Stimulated activated naive CD8-positive, alpha-beta T cell treated with anti-CD3 and anti-CD28 coated beads, Interleukin-15, amount 100 ng/mL, for 72 hours (primary cell): ENCODE results near the gene PUSL1.
A peak's percentile ranks its signal among the peaks of the same experiment; 100 is the strongest.

ENCODE experiments used
- ATAC-seq: fragments of 150-1000 bp; cut with Tn5 transposase; 2 replicates; pipeline ENCODE4 v1.10.0; 2021; ENCODE audit warnings: mild to moderate bottlenecking, moderate library complexity
- DNase-seq, 2 donors: peaks; one replicate each; pipeline ENCODE4 v3.0.0; 2021 to 2022
- H3K27ac Mint-ChIP-seq, 2 donors: one replicate each; pipeline ENCODE4 v1.8.0; 2022; ENCODE audit warnings: mild to moderate bottlenecking in 2 of 2, mixed read lengths in 2 of 2, moderate library complexity in 2 of 2
- H3K27me3 Mint-ChIP-seq: one replicate; pipeline ENCODE4 v1.8.0; 2022; ENCODE audit warnings: mixed read lengths
- H3K4me1 Mint-ChIP-seq: one replicate; pipeline ENCODE4 v1.8.0; 2022; ENCODE audit warnings: mild to moderate bottlenecking, mixed read lengths
- H3K4me3 Mint-ChIP-seq, 2 donors: one replicate each; pipeline ENCODE4 v1.8.0; 2022; ENCODE audit warnings: mild to moderate bottlenecking in 2 of 2, mixed read lengths in 2 of 2, moderate library complexity in 1 of 2
- H3K9me3 Mint-ChIP-seq, 2 donors: one replicate each; pipeline ENCODE4 v1.8.0; 2022; ENCODE audit warnings: mixed read lengths in 2 of 2

Gene PUSL1

GRCh38 chr1:1307923-1308755 lies at the start of gene PUSL1, which contains the start of gene ACAP3:
TSS of gene PUSL1 (plus strand) at chr1:1308597. CDS start at chr1:1308644, 47 bp downstream.
TSS of gene ACAP3 (minus strand) at chr1:1307930. CDS start at chr1:1307815, 115 bp downstream.
- Mint-ChIP-seq H3K9me3 (no peaks in the 10 kb centered on the region), H3K27me3 (no peaks in the 10 kb centered on the region), H3K27ac (peak within 1 kb of the TSS; percentile 81 to 95), H3K4me1 (peaks cover 48% of the 10 kb centered on the region), H3K4me3 (peak within 1 kb of the TSS; percentile 86 to 91)
- DNase-seq: peak; percentile 94
- peak; percentile 81 for ATAC-seq

DNA sequence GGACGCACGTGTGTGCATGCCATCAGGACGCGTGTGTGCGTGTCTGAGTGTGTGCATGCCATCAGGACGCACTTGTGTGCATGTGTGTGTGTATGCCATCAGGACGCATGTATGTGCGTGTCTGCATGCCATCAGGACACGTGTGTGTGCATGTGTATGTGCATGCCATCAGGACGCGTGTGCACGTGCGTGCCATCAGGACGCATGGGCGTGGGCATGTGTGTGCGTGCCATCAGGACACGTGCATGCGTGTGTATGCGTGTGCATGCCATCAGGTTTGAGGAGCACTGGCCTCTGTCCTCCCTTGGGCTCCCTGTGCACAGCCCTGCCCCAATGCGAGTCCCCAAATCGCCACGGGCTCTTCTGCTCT lies 49.3 kb upstream of the PUSL1 start:
- H3K27ac Mint-ChIP-seq: no peak overlapping the region

DNA sequence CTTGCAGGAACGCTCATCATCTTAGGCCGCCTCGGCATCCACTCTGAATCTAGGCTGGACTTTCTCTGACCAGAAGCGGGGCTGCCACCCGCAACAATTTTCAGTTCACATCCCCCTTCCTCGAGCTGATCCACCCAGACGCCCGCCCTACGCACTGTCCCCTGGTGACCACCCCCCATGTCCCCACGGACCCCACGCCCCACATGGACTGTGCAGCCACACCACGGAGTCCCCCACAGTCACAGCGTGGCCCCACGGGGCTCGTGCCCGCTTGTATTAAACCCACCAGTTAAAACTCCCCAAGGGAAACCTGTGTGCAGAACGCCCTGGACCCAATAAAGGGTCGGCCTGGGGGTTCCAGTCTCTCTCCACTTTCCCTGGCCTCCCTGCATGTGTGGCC lies 48.9 kb upstream of the PUSL1 start:
- peak; percentile 49 for ATAC-seq
- no peaks in the 10 kb centered on the region for H3K27me3 Mint-ChIP-seq
- DNase-seq: no peak
- no peaks in the 10 kb centered on the region for H3K9me3 Mint-ChIP-seq
- H3K27ac Mint-ChIP-seq: no peak overlapping the region
- no peak overlapping the region for H3K4me3 Mint-ChIP-seq
- H3K4me1 Mint-ChIP-seq: peaks cover 29% of the 10 kb centered on the region

More for the DNA sequence above, 49.3 kb upstream of the PUSL1 start:
- Mint-ChIP-seq H3K9me3 (no peaks in the 10 kb centered on the region), H3K4me1 (peaks cover 29% of the 10 kb centered on the region), H3K4me3 (no peak overlapping the region), H3K27me3 (no peaks in the 10 kb centered on the region)
- DNase-seq: no peak
- no peak for ATAC-seq

DNA sequence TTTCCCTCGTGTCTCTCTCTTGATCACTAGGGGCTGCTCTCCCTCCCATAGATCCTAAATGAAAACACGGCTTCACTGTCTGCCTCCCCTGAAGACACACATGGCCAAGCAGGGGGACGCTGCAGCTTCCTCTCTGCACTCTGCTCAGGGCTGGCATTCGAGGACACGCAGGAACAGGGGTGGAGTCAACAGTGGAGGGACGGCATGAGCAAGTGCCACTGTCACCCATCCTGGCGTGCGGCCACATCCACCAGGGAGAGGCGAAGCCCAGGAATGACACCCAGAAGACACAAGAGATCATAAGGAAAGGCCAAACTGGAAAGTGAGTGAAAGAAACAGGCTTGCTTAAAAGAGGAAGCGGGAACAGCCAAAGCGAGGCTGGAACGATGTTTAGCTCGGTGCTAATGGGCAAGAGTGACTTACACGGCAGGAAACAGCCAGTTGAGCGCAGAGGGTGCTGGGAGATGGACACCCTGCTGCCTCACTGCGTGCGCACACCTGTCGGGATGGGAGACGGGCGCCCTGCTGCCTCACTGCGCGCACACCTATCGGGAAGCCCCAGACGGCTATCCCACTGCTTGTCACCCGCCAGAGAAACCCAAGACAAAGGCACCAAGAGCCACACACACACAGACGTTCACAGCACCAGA lies 48.3 kb upstream of the PUSL1 start:
- ATAC-seq (no peak), DNase-seq (no peak)
- Mint-ChIP-seq H3K4me1 (peaks cover 29% of the 10 kb centered on the region), H3K27me3 (no peaks in the 10 kb centered on the region), H3K4me3 (no peak overlapping the region), H3K9me3 (no peaks in the 10 kb centered on the region), H3K27ac (peak overlapping the region in 1 of 2 donors; percentile 58)

DNA sequence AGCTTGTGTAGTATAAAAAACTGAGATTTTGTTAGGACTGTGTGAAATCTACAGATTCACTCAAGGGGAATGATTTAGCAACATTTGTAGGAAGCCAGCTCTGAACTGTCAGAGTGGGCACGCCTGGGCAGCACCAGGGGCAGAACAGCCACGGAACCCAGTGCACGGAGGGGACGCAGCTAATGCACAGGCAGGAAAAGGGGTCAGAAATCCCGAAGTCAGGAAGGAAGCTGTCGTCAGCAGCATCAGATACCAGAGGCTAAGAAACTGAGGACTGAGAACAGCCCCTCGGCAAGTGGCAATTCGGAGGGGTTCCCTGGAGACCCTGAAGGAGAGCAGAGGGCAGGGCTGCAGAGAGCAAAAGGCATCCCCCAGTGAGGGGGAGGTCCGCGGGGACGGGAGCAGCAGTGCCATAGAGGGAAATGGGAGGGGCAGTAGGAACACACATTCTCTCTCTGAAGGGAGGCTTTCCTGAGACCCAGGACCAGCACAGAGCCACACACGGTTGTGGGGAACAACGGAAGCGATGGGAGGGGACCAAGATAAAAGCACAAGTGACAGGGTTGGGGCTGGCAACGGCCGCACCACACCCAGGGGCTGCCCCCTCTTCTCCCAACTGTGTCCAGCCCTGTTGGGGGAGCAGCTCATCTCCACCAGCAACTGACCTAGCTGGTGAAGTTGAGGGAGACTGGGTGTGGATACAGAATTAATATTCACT lies 47.4 kb upstream of the PUSL1 start:
- H3K4me1 Mint-ChIP-seq: peaks cover 33% of the 10 kb centered on the region
- peak overlapping the region in 1 of 2 donors; percentile 28 for H3K4me3 Mint-ChIP-seq
- H3K27ac Mint-ChIP-seq: peak overlapping the region in 1 of 2 donors; percentile 58
- ATAC-seq: no peak
- no peaks in the 10 kb centered on the region for H3K27me3 Mint-ChIP-seq
- no peak for DNase-seq
- H3K9me3 Mint-ChIP-seq: no peaks in the 10 kb centered on the region

DNA sequence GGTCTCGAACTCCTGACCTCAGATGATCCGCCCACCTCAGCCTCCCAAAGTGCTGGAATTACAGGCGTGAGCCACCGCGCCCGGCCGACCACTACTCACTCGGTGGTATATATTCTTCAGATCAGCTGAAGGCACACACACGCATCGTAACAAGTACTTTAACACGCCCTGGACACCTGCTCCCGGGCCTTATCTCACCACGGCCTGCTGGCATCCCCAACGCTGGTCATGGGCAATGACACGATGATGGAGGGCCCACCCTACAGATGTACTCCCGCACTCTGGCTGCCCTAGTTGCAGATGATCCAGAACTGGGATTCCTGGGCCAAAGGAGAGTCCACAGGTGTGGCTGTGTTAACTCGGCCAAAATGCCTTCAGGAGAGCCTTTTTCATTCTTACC lies 46.3 kb upstream of the PUSL1 start:
- no peak for ATAC-seq
- no peaks in the 10 kb centered on the region for H3K9me3 Mint-ChIP-seq
- peak overlapping the region in 1 of 2 donors; percentile 59 for H3K27ac Mint-ChIP-seq
- DNase-seq: no peak
- H3K4me3 Mint-ChIP-seq: no peak overlapping the region
- peaks cover 38% of the 10 kb centered on the region for H3K4me1 Mint-ChIP-seq
- no peaks in the 10 kb centered on the region for H3K27me3 Mint-ChIP-seq

DNA sequence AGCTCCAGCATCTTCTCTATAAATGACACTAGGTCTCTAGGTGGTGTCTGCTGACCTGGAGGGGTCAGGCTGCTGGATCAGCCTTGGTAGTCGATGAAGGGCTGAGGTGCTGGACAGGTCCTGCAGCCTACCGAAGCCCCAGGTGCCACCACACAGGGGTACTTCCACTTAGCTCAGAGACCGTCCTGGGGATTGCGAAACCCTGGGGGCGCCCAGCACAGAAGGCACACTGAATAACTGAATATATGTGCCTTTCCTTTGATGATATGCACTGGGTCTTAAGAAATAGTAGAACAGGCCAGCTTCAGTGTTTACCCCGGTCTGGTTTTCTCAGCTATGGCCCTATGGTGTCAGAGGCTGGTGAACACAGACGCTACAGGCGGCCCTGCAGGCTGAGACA lies 45.6 kb upstream of the PUSL1 start:
- H3K27me3 Mint-ChIP-seq: no peaks in the 10 kb centered on the region
- no peak overlapping the region for H3K4me3 Mint-ChIP-seq
- peaks cover 42% of the 10 kb centered on the region for H3K4me1 Mint-ChIP-seq
- DNase-seq (no peak), ATAC-seq (no peak)
- H3K9me3 Mint-ChIP-seq: no peaks in the 10 kb centered on the region
- H3K27ac Mint-ChIP-seq: no peak overlapping the region

DNA sequence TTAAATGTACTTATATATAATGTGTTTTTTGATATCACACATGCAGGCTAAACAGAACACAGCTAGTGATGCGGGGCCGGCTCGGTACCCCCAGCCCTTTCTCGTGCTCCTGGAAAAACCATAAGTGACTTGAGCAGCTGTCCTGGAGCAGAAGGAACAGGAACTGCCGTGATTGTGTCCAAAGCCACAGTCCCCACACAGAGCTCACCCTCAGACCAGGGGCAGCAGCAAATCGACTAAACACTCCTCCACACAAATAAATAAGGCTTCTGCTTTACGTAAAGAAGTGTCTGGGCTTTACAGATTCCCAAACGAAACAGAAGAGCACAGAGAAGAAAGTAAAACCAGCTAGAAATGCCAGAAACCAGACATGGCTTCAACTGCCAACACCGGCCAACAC lies 44.4 kb upstream of the PUSL1 start:
- Mint-ChIP-seq H3K27ac (no peak overlapping the region), H3K9me3 (no peaks in the 10 kb centered on the region), H3K4me1 (peaks cover 50% of the 10 kb centered on the region), H3K27me3 (no peaks in the 10 kb centered on the region), H3K4me3 (no peak overlapping the region)
- no peak for DNase-seq
- ATAC-seq: no peak

DNA sequence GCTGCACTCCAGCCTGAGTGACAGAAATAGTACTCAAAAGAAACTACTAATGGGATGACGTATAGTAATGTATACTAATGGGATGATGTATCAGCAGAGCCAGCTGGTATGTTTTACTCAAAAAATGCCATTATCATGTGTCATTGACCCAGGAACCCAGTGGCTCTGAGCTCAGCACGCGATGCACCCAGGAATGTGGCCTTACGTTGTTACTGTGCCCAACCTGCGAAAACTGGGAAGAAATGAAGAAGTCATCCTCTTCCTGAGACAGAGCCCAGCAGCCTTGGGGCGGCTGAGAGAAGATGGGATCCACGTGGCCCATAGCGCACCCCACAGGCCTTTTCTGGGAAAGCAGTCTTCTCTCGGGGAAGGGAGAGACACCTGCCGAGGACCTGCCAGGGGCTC lies 43.5 kb upstream of the PUSL1 start:
- no peak for DNase-seq

DNA sequence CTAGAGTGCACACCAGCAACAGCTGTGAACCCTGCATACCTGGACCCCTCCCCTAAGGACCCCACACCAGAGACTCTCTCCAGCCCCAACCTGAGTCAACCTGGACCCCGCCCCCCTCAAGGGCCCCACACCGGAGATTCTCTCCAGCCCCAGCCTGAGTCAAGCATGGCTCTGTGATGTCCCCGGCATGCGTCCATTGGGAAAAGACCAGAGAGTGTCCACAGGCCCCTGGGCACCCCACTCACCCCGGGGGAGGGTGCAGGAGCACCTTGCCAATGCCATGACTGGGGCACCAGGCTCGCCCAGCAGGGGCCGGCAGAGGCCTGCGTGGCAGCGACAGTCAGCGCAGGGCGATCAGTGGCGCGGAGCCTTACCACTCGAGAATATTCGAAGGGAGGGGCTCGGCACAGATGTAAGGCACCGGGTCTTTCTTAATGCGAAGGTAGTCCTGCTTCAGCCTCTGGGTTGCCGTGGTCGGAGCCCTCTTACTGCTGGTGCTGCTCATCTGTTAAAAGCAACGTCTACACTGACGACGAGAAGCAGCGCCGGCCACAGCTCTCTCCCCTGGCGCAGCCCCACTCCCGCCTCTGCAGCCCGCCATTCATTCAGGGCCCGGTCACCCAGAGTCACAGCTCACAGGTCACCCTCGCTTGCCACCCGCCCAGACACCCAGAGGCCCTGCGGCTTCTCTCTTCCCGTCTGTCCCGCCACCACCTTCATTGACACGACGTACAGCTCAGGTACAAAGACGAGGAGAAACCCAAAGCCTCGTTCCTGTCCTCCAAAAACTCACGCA lies 40.7 kb upstream of the PUSL1 start:
- Mint-ChIP-seq H3K27ac (no peak overlapping the region), H3K4me3 (no peak overlapping the region), H3K9me3 (no peaks in the 10 kb centered on the region), H3K27me3 (no peaks in the 10 kb centered on the region), H3K4me1 (peaks cover 63% of the 10 kb centered on the region)
- ATAC-seq (no peak), DNase-seq (no peak)

More for the DNA sequence above, 43.5 kb upstream of the PUSL1 start:
- Mint-ChIP-seq H3K27me3 (no peaks in the 10 kb centered on the region), H3K27ac (no peak overlapping the region), H3K9me3 (no peaks in the 10 kb centered on the region), H3K4me1 (peaks cover 49% of the 10 kb centered on the region), H3K4me3 (no peak overlapping the region)
- ATAC-seq: no peak

GRCh38 chr1:1268284-1268682 lies 40.1 kb upstream of the PUSL1 start:
- ATAC-seq (no peak), DNase-seq (no peak)
- Mint-ChIP-seq H3K4me3 (no peak overlapping the region), H3K27me3 (no peaks in the 10 kb centered on the region), H3K4me1 (peaks cover 62% of the 10 kb centered on the region), H3K9me3 (no peaks in the 10 kb centered on the region), H3K27ac (no peak overlapping the region)

GRCh38 chr1:1270813-1271212 lies 37.6 kb upstream of the PUSL1 start:
- no peaks in the 10 kb centered on the region for H3K27me3 Mint-ChIP-seq
- DNase-seq (no peak), ATAC-seq (no peak)
- H3K4me1 Mint-ChIP-seq: peaks cover 66% of the 10 kb centered on the region
- peak overlapping the region; percentile 76 to 81 for H3K27ac Mint-ChIP-seq
- H3K9me3 Mint-ChIP-seq: no peaks in the 10 kb centered on the region
- peak overlapping the region; percentile 69 to 88 for H3K4me3 Mint-ChIP-seq

DNA sequence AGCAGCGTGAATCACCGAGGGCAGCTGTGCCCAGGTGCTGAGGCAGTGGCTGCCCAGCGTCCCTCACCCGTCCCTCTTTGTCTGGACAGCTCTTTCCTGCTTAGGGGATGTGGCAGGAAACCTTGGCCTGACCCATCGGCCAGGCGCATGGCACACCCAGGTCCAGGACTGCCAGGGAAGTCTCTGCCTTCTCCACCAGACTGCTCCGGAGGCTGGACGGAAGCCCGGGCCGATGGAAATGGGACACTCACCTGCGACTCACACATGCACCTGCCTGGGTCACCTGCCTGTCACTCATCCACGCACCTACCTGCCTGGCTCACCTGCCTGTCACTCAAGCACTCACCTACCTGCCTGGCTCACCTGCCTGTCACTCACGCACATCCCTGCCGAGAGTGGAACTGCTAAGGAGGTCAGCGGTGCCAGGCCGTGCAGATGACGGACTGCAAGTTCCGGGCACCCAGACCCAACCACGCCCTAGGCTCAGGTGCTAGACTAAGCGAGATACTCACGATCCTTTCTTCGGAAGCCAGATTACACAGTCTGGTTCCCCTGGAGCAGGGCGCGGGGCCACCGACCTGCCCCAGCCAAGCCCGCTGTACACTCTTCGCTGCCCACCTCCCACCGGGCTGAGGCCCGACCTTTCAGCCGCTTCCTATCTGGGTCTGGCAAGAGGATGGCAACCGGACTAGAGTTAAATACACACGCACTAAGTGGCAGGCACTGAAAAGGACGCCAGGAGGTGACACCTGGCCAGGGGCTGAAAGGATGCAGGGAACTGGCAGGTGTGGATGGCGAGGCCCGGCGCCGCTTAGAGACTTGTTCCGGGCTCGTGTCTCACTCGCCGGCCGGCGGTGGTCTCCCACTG lies 35.8 kb upstream of the PUSL1 start:
- H3K27ac Mint-ChIP-seq: peak overlapping the region; percentile 89 to 97
- H3K4me1 Mint-ChIP-seq: peaks cover 56% of the 10 kb centered on the region
- DNase-seq: no peak
- peak overlapping the region; percentile 88 to 89 for H3K4me3 Mint-ChIP-seq
- H3K9me3 Mint-ChIP-seq: no peaks in the 10 kb centered on the region
- no peaks in the 10 kb centered on the region for H3K27me3 Mint-ChIP-seq
- ATAC-seq: no peak

DNA sequence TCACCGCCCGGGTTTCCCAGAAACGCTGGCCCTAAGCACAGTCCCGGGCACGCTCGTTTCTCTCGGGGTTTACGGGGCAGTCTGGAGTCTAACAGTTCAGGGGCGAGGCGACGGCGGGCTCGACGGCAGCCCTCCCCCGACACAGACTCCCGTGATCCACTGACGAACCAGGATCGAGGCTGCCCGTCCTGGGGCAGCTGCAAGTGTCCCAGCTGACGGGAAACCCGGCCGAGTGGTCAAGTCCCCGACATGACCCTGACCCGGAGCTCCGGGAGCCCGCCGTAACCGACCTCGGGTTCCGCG lies 35.2 kb upstream of the PUSL1 start:
- Mint-ChIP-seq H3K27me3 (no peaks in the 10 kb centered on the region), H3K4me3 (peak overlapping the region; percentile 88 to 89)
- no peak for DNase-seq

More for the DNA sequence above, 35.2 kb upstream of the PUSL1 start:
- Mint-ChIP-seq H3K27ac (peak overlapping the region; percentile 89 to 97), H3K9me3 (no peaks in the 10 kb centered on the region), H3K4me1 (peaks cover 51% of the 10 kb centered on the region)
- no peak for ATAC-seq
